Germinal center (tissue), 1 donor: ENCODE data around the gene NCSTN.

ENCODE experiments used
- DNase-seq: peaks from one replicate; pipeline ENCODE4 v3.0.0; 2012; ENCODE audit warnings: mixed read lengths, low spot score

The NCSTN gene

GRCh38 chr1:160352555-160352954, 9.4 kb downstream of the NCSTN start:
- DNase-seq = no peak

GRCh38 chr1:160353223-160353622, 10.0 kb downstream of the NCSTN start:
- no peak for DNase-seq

- DNase-seq = peak; percentile 37
These were observed 11.3 kb downstream of the NCSTN start for GRCh38 chr1:160354388-160354985.

- no peak for DNase-seq
These were observed 14.3 kb downstream of the NCSTN start for GRCh38 chr1:160357286-160358002.

- DNase-seq = no peak
These were observed 14.9 kb downstream of the NCSTN start for GRCh38 chr1:160358073-160358472.

GRCh38 chr1:160359559-160360226, 16.5 kb downstream of the NCSTN start:
- DNase-seq = no peak

GRCh38 chr1:160360227-160360695, 17.1 kb downstream of the NCSTN start:
- DNase-seq = no peak

- no peak for DNase-seq
These were observed 18.0 kb downstream of the NCSTN start for GRCh38 chr1:160361199-160361598.

- DNase-seq = no peak
These were observed 18.6 kb downstream of the NCSTN start for GRCh38 chr1:160361814-160362167.

- DNase-seq = no peak
These were observed 19.2 kb downstream of the NCSTN start for GRCh38 chr1:160362168-160362957.

- DNase-seq = no peak
These were observed 19.8 kb downstream of the NCSTN start for GRCh38 chr1:160363010-160363409.

GRCh38 chr1:160363951-160364735, 21.0 kb downstream of the NCSTN start:
- no peak for DNase-seq

GRCh38 chr1:160365325-160365724, 22.1 kb downstream of the NCSTN start:
- no peak for DNase-seq

GRCh38 chr1:160366731-160367515, 23.7 kb downstream of the NCSTN start, which contains the start of gene NHLH1:
NHLH1 (plus strand) TSS chr1:160367071; CDS start chr1:160370732, 3,661 bp downstream.
- DNase-seq = no peak

- no peak for DNase-seq
These were observed 24.3 kb downstream of the NCSTN start for GRCh38 chr1:160367516-160367900.

GRCh38 chr1:160367934-160368923, 25.0 kb downstream of the NCSTN start:
- no peak for DNase-seq

- no peak for DNase-seq
These were observed 25.9 kb downstream of the NCSTN start for GRCh38 chr1:160369087-160369486.

- no peak for DNase-seq
These were observed 27.6 kb downstream of the NCSTN start for GRCh38 chr1:160370561-160371345.

- DNase-seq = no peak
These were observed 28.1 kb downstream of the NCSTN start for GRCh38 chr1:160371346-160371631.
